ENCODE results near the gene ADGRF5.

Gene ADGRF5

GRCh38 chr6:46828939-46829338, 92.8 kb downstream of the ADGRF5 start:
- DNase-seq (ENCODE audit: low spot score) (no peak), ATAC-seq (ENCODE audit: low read depth) (no peak)
- H3K27ac ChIP-seq (ENCODE audit: poor library complexity, severe bottlenecking), result no peak overlapping the region
- no peak for TF ChIP-seq CTCF (IDR thresholded peaks at IDR 0.05; ENCODE audit: poor library complexity, severe bottlenecking)
- H3K4me3 ChIP-seq (ENCODE audit: severe bottlenecking), result no peak overlapping the region
- no peaks in the 10 kb centered on the region for H3K27me3 ChIP-seq (ENCODE audit: insufficient read depth, poor library complexity, severe bottlenecking)
- no peaks in the 10 kb centered on the region for H3K36me3 ChIP-seq (ENCODE audit: low read depth)
- H3K4me1 ChIP-seq (ENCODE audit: insufficient read depth, poor library complexity, severe bottlenecking), result no peaks in the 10 kb centered on the region
- H3K9me3 ChIP-seq (ENCODE audit: severe bottlenecking), result no peaks in the 10 kb centered on the region

GRCh38 chr6:46821458-46821881, 100.3 kb downstream of the ADGRF5 start:
- no peak for DNase-seq (ENCODE audit: low spot score)
- no peaks in the 10 kb centered on the region for H3K27me3 ChIP-seq (ENCODE audit: insufficient read depth, poor library complexity, severe bottlenecking)
- H3K4me3 ChIP-seq (ENCODE audit: severe bottlenecking), result no peak overlapping the region
- TF ChIP-seq CTCF (IDR thresholded peaks at IDR 0.05; ENCODE audit: poor library complexity, severe bottlenecking), result no peak
- peak overlapping the region; percentile 42 for H3K27ac ChIP-seq (ENCODE audit: poor library complexity, severe bottlenecking)
- peak; percentile 84 for ATAC-seq (ENCODE audit: low read depth)
- no peaks in the 10 kb centered on the region for H3K36me3 ChIP-seq (ENCODE audit: low read depth)
- no peaks in the 10 kb centered on the region for H3K9me3 ChIP-seq (ENCODE audit: severe bottlenecking)
- peaks cover 28% of the 10 kb centered on the region for H3K4me1 ChIP-seq (ENCODE audit: insufficient read depth, poor library complexity, severe bottlenecking)

- Histone ChIP-seq H3K4me1 (ENCODE audit: insufficient read depth, poor library complexity, severe bottlenecking) (peaks cover 41% of the 10 kb centered on the region), H3K27me3 (ENCODE audit: insufficient read depth, poor library complexity, severe bottlenecking) (no peaks in the 10 kb centered on the region), H3K9me3 (ENCODE audit: severe bottlenecking) (no peaks in the 10 kb centered on the region), H3K36me3 (ENCODE audit: low read depth) (no peaks in the 10 kb centered on the region), H3K4me3 (ENCODE audit: severe bottlenecking) (no peak overlapping the region), H3K27ac (ENCODE audit: poor library complexity, severe bottlenecking) (no peak overlapping the region)
- no peak for ATAC-seq (ENCODE audit: low read depth)
- TF ChIP-seq CTCF (IDR thresholded peaks at IDR 0.05; ENCODE audit: poor library complexity, severe bottlenecking), result no peak
- DNase-seq (ENCODE audit: low spot score), result no peak
These were observed 102.2 kb downstream of the ADGRF5 start for GRCh38 chr6:46819561-46819960.

GRCh38 chr6:46816626-46817025, 105.1 kb downstream of the ADGRF5 start:
- Histone ChIP-seq H3K27me3 (ENCODE audit: insufficient read depth, poor library complexity, severe bottlenecking) (no peaks in the 10 kb centered on the region), H3K27ac (ENCODE audit: poor library complexity, severe bottlenecking) (peak overlapping the region; percentile 59), H3K4me3 (ENCODE audit: severe bottlenecking) (no peak overlapping the region), H3K9me3 (ENCODE audit: severe bottlenecking) (no peaks in the 10 kb centered on the region), H3K4me1 (ENCODE audit: insufficient read depth, poor library complexity, severe bottlenecking) (peaks cover 35% of the 10 kb centered on the region), H3K36me3 (ENCODE audit: low read depth) (no peaks in the 10 kb centered on the region)
- peak; percentile 95 for ATAC-seq (ENCODE audit: low read depth)
- DNase-seq (ENCODE audit: low spot score), result peak; percentile 70
- no peak for TF ChIP-seq CTCF (IDR thresholded peaks at IDR 0.05; ENCODE audit: poor library complexity, severe bottlenecking)

GRCh38 chr6:46815130-46815529, 106.6 kb downstream of the ADGRF5 start:
- no peak for TF ChIP-seq CTCF (IDR thresholded peaks at IDR 0.05; ENCODE audit: poor library complexity, severe bottlenecking)
- peaks cover 29% of the 10 kb centered on the region for H3K4me1 ChIP-seq (ENCODE audit: insufficient read depth, poor library complexity, severe bottlenecking)
- H3K4me3 ChIP-seq (ENCODE audit: severe bottlenecking), result no peak overlapping the region
- no peaks in the 10 kb centered on the region for H3K9me3 ChIP-seq (ENCODE audit: severe bottlenecking)
- DNase-seq (ENCODE audit: low spot score) (peak; percentile 77), ATAC-seq (ENCODE audit: low read depth) (peak; percentile 68; the same call in 2 of the 3 replicates)
- H3K27me3 ChIP-seq (ENCODE audit: insufficient read depth, poor library complexity, severe bottlenecking), result no peaks in the 10 kb centered on the region
- H3K36me3 ChIP-seq (ENCODE audit: low read depth), result no peaks in the 10 kb centered on the region
- peak overlapping the region; percentile 59 for H3K27ac ChIP-seq (ENCODE audit: poor library complexity, severe bottlenecking)

All from RWPE2 (cell line).